OCI-LY1 (cell line): ENCODE results near the gene SPRN.

ENCODE experiments used
- CTCF ChIP-seq: fragments of 200-600 bp; sonication (generic), shearing (Covaris generic); IDR thresholded peaks from 2 replicates; pipeline ENCODE4 v1.5.1; 2017; ENCODE audit warnings: mild to moderate bottlenecking, antibody characterized with exemption, low read length, moderate library complexity, mixed read lengths
- EZH2 ChIP-seq: fragments of 200-600 bp; sonication (generic), shearing (Covaris generic); IDR thresholded peaks from 2 replicates; pipeline ENCODE4 v1.8.0; 2017; ENCODE audit warnings: borderline replicate concordance, mixed run types, mild to moderate bottlenecking, antibody characterized with exemption, low read length, moderate library complexity, mixed read lengths

GRCh38 chr10:133456041-133456951, 31.9 kb upstream of the SPRN start:
- TF ChIP-seq CTCF (no peak), EZH2 (no peak)
